ENCODE measurements around the gene IFNW1.
"Not testable (repeated sequence)": the region's sequence is repeated elsewhere in the genome, so short reads cannot be mapped to it uniquely, and the experiment has no call there.

Gene IFNW1

GRCh38 chr9:21141427-21141882 lies at the start of gene IFNW1:
TSS of gene IFNW1 (minus strand) at chr9:21141832. CDS start at chr9:21141570, 262 bp downstream.
- DNase-seq, result no peak

DNA sequence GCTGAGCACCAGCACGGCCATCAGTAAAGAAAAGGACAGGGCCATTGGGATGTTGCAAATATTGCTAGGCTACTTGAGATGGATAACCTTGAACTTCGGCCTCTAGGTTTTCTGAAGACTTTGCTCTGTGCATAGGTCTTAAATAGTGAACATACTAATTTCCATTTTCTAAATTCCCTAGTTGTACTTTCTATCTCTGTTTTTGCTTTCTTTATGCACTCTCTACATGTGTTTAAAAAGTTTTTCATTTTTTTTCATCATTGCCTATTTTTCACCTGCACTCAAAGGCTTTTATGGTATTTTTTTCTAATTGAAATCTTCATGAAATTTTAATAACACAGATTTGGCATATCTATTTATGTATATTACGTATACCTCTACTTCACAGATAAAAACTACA lies 45.9 kb upstream of the IFNW1 start, which contains the start of gene IFNA4:
Gene IFNA4, minus strand, starts transcription at position 101 of the 400 bp plus-strand sequence. Its CDS starts 56 bp downstream, at position 45.
- not testable (repeated sequence) for DNase-seq

DNA sequence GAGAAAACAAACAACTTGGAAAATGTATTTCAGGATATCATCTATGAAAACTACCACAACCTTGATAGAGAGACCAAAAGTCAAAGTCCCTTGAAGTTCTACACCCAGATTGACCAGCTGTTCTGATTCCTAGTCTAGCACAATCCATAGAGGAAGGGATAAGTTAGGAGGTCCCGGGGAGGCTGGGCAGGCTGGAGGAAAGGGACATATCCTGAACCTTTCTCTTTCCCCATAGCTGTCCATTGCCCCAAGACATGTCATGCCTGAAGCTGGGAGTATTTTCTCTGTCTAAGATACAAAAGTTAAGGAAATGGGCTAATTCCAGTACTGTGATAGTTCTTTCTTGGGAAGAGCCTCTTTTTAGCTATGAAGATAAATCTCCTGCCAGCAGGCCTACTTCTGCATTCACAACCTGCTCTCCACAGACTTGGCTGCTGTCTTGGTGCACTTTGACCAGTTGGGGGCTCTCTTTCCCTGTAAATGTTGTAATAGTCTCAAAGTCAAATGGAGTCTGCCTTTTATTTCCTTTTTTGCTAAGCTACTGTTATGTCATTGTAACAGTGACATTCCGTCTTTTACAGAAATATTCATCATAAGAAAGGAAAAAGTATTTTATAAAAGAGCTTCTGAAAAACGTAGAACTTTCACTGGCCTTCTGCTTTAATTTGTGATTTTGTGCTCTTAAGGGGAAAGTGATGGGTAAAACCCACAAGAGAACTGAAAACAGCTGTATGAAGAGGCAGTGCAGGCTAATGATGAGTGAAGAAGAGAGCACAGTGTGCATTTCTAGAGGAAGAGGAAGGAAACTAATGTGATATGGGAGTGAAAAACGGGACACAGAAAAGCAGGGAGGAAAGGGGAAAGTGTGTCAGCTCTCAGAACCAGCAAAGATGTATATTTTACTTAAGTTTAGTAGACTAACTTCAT lies 41.4 kb upstream of the IFNW1 start:
- peak; percentile 34 to 51 for DNase-seq

- no peak for DNase-seq
Observed at GRCh38 chr9:21174671-21175070, 33.0 kb upstream of the IFNW1 start.

DNA sequence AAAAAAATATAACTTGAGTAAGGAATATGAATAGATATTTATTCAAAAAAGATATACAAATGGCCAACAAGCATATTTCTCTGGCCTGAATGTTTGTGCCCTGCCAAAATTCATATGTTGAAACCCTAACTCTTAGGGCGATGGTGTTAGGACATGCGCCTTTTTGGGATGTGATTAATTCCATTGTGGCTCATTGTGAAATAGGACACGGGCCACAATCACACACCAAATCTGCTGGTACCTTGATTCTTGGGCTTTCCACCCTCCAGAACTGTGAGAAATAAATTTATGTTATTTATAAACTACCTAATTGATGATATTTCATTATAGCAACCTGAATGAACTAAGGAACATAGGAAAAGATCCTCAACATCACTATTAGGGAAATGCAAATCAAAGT lies 30.5 kb upstream of the IFNW1 start:
- DNase-seq, result no peak

DNA sequence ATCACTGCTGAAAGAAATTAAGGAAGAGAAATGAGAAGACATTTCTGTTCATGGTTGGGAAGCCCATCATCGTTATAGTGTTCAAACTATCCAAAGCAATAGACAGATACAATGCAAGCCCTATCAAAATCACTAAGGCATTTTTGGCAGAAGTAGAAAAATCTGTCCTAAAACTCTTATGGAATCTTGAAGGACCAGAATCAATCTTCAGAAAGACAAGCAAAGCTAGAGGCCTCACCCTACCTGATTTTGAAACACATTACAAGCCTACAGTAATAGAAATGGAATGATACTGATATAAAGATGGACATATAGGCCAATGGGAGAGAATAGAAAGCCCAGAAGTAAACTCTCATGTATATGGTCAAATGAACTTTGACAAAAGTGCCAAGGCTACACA lies 29.7 kb upstream of the IFNW1 start:
- DNase-seq, result no peak

GRCh38 chr9:21166560-21166959 lies 24.9 kb upstream of the IFNW1 start, which contains the start of gene IFNA21:
TSS of gene IFNA21 (minus strand) at chr9:21166660. CDS start at chr9:21166612, 48 bp downstream.
- DNase-seq, result not testable (repeated sequence)

DNA sequence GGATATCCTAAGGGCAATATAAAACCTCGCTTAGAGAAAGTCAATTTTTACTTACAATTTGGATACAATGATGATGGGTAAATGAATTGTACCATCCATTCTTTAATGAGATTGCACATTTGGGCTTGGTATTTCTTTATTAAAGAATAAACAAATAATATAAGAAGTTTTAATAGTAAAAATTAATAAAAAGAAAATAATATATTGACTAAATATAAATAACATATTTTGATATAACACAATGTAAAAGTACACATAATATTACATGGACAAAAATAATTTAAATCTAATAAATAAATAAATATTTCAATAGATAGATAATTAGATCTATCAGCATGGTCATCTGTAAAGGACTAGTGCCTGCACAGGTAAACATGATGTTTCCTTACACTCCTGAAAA lies 23.9 kb upstream of the IFNW1 start:
- no peak for DNase-seq

DNA sequence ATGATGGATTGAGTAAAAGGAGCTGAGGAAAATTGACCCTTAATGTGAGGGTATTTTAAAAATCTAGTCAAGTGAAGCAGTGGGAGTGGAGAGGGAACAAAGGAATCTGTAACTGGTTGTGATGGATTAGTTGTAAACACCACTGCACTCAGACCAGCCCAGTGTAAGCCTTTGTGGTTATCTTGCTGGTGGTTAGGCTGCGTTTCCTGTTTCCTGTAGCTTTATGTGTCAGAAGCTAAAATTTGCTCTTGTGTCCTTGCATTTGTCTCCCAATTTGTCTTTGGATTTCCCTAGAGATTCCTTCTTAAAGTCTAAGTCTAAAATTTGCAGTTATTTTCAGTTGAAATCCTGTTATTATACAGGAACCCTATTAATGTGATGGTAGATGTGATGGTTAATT lies 18.5 kb upstream of the IFNW1 start:
- peak; percentile 55 to 72 for DNase-seq

- DNase-seq, result no peak
Observed at GRCh38 chr9:21155501-21155900, 13.9 kb upstream of the IFNW1 start.

- DNase-seq, result peak; percentile 59 to 62
Observed at GRCh38 chr9:21154018-21154608, 12.5 kb upstream of the IFNW1 start.

DNA sequence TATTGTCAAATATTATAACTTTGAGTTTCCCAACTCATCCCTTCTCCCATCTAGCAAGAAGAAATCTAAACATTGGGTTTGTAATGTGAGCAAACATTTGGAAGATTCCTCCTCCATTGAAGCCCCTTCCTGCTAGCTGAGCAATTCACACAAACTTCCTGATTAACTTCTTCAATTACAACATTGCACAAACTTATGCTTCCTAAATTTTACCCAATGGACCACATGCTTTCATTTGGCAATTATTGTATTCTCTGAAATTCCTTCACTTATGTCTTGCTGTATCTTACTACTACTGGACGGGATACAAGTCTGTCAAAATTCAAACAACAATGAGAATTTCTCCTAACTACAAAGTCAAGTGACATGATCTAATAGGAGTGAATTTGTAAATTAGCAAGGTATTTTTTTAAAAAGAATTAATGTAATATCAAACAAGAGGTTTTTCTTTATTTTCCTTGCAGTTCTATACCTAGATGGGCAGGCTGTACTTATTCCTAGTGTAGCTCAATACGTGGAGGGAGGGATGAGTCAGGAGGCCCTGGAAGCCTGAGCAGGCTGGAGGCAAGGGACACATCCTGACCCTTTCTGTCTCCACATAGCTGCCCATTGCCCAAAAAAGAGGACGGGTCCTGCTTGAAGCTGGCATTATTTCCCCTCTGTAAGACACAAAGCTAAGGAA lies 11.8 kb upstream of the IFNW1 start:
- DNase-seq, result peak; percentile 4 to 34

DNA sequence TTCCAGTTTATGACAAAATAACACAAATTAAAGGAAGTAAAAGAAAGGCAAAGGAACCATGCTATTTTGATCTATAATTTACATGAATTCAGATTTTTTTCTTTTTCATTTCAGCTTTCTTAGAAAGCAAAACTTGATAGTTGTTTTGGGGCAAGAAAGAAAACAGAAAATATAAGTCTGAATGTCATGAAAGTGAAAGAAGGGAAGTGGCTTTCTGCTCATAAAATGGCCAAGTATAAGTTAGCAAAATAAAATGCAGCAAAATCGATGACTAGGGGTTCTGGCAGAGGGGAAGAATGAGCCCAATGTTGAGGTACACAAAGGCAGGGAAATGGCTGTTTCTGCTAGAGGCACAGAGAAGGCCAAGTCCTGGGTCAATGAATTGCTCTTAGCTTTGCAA lies 3.0 kb upstream of the IFNW1 start:
- DNase-seq, result no peak

DNA sequence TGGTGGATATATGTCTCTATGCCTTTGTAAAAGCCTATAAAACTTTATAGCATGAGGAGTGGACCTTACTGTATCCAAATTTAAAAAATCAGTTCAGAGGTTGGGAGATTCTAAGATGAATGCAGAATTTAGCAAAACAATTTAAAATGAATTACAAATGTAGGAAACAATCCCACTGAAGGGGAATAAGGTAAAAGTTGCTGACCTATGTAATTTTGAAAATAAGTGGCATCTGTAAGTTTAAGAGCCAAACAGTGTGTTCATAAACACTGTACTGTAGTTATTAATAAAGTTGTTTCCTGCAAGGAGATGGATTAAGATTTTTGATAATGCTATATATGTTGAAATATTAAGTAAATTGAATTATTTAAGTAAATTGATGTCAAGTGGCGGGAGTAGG lies 4.6 kb downstream of the IFNW1 start:
- DNase-seq, result no peak

DNA sequence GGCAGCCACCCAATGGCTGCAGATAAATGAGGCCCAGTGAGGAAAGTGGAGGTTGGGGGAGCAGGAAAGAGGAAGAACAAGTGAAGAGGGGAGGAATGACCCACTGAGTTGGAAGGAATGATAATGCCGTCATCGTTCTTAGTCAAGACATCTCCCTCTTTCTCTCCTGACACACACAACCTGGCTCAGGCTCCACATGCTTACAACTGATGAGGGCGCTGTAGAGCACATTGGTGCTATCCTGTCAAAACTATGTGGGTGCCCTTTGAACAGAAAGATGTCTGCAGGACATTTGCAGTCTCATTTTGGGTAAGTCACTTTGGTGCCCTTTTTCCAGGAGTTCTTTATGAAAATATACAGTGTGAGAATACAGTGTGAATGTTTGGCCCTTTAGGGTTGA lies 5.9 kb downstream of the IFNW1 start:
- DNase-seq, result no peak

DNA sequence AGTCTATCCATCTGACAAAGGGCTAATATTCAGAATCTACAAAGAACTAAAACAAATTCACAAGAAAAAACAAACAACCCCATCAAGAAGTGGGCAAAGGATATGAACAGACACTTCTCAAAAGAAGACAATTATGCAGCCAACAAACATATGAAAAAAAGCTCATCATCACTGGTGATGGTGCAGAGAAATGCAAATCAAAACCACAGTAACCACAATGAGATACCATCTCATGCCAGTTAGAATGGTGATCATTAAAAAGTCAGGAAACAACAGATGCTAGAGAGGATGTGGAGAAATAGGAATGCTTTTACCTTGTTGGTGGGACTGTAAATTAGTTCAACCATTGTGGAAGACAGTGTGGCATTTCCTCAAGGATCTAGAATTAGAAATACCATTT lies 13.4 kb downstream of the IFNW1 start:
- DNase-seq, result not testable (repeated sequence)

DNA sequence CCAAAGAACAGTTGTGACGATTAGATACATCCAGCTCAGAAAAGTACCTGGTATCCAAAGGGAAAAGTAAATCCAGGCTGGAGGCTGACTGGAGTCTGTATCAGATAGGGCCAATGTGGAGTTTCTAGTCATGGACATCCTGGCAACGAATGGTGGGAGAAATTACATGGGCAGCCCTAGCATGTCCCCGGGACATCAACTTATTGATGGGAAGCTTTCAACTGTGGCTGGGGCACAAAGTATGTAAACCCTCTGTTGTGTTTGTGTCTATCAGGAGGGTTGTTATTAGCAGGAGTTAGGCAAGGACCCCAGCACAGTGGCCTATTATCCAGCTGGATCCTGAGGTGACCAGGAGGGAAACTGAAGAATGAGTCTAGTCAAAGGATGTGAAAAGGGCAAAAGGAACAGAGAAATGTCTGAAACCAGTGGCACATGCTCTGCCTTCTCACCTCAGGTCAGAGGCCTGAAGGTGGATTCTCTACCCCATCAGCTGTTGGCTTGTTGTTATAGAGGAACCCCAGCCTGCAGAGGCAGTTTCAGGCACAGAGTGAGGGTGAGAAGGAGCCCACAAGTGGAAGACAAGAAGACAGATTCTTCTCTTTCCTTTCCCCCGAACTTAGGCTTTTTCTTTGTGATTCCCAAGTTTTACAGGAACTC lies 19.9 kb downstream of the IFNW1 start:
- no peak for DNase-seq

DNA sequence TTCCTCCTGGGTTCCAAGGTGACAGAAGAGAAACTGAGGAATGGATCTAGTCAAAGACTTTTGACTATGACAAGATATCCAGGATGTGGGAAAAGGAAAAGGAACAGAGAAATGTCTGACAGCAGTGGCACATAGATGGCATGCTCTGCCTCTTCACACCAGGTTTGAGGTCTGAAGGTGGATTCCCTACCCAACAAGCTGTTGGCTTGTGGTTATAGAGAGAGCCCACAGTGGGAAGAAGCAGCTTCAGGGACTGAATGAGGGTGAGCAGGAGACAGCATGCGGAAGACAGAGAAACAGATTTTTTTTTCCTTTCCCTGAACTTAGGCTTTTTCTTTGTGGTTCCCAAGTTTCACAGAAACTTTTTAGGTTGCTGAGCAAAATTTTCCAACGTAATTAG lies 20.6 kb downstream of the IFNW1 start:
- no peak for DNase-seq

GRCh38 chr9:21119093-21119770 lies 22.4 kb downstream of the IFNW1 start:
- peak; percentile 65 to 71 for DNase-seq

DNA sequence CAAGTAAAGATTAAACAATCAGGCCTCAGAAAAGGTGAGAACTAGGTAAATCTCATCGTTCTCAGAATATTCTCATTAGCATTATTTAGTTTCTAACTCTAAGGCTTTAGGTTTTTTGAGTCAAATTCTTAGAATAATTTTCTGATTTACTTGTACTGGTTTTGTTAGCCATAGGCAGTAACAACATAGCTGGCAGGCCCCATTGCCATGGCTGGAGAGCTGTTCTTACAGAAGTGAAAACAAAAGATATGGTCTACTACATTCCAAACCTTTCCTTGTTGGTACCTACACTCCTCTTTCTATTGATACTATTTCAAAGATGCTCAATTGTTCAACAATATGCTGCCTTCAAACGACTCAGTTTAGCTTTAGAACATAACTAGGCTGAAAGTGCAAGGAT lies 27.3 kb downstream of the IFNW1 start:
- DNase-seq, result no peak

DNA sequence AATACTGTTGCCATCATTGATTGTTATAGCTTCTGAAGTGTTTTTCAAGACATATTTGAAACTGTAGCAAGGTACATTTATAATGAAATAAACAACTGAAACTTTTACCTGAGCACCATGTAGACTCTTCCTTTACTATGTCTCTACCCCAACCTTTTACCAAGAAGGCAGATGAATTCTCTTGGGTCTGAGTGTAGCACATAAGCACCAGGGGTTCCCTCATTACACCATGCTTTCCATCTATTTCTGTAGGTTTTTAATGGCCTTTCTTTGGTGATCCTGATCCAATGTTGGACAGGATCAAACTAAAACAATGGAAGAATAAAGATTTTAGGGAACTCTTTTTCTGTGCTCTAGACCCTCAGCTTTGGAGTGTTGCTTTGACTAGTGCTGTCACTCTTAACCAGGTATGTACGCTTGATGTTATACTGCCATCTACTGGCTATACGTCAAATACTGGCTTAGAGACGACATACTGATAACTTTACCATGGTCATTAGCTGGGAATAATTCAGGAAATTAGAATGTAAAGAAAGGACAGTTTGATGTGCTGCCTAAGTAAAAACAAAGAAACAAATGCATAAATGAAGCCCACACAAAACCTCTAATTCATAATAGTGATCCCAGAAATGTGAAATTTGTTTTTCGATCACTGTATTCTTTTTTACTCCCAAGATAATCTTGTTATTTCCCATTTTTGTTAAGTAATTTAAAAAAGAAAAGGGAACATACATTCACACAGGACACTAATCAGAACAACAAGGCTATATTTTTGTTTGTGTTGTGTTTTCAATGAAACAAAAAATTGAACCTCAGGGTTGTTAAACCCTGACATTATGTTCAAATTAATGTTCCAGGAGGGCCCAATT lies 30.7 kb downstream of the IFNW1 start:
- DNase-seq, result peak; percentile 44 to 50
